ENCODE measurements around the gene SCNN1A. TPM values are rescaled to one million over a fixed set of nuclear protein-coding genes. Genes with fewer than 3 reads are reported as not detected.

Gene SCNN1A
- total RNA-seq, 1 donor from 2014 or later = 55.2 TPM

- no peak for DNase-seq (ENCODE audit: extremely low spot score in 2 of 2)
- intact Hi-C loops (cut with DNase I) = no loop called here
- peak overlapping the region; percentile 84 to 94 for H3K4me3 ChIP-seq
- no peaks in the 10 kb centered on the region for H3K27me3 ChIP-seq
- H3K36me3 ChIP-seq = peaks cover 0 to 21% of the 10 kb centered on the region in 2 donors
- TF ChIP-seq POLR2A (IDR thresholded peaks at IDR 0.05) (no peak), POLR2AphosphoS5 (IDR thresholded peaks at IDR 0.05; ENCODE audit: insufficient read depth in 1 of 2, low read depth in 1 of 2) (no peak), CTCF (IDR thresholded peaks at IDR 0.05) (no peak)
- H3K27ac ChIP-seq = peak overlapping the region; percentile 99
- no peaks in the 10 kb centered on the region for H3K9me3 ChIP-seq
- H3K4me1 ChIP-seq = peaks cover 67% of the 10 kb centered on the region
Observed at GRCh38 chr12:6382982-6383381, 7.6 kb upstream of the SCNN1A start.

- H3K4me1 ChIP-seq = peaks cover 66% of the 10 kb centered on the region
- intact Hi-C loops (cut with DNase I) = no loop called here
- peak overlapping the region; percentile 99 for H3K27ac ChIP-seq
- peaks cover 0 to 15% of the 10 kb centered on the region in 2 donors for H3K36me3 ChIP-seq
- no peaks in the 10 kb centered on the region for H3K27me3 ChIP-seq
- H3K4me3 ChIP-seq = no peak overlapping the region
- DNase-seq (ENCODE audit: extremely low spot score in 2 of 2) = no peak
- no peaks in the 10 kb centered on the region for H3K9me3 ChIP-seq
- TF ChIP-seq POLR2A (IDR thresholded peaks at IDR 0.05) (no peak), CTCF (IDR thresholded peaks at IDR 0.05) (no peak), POLR2AphosphoS5 (IDR thresholded peaks at IDR 0.05; ENCODE audit: insufficient read depth in 1 of 2, low read depth in 1 of 2) (no peak)
Observed at GRCh38 chr12:6382371-6382770, 7.0 kb upstream of the SCNN1A start.

GRCh38 chr12:6380141-6381121 is 5.1 kb upstream of the SCNN1A start:
- H3K4me3 ChIP-seq = no peak overlapping the region
- intact Hi-C loops (cut with DNase I) = no loop called here
- no peak for TF ChIP-seq POLR2A (IDR thresholded peaks at IDR 0.05)
- TF ChIP-seq CTCF (IDR thresholded peaks at IDR 0.05) = no peak
- no peak for TF ChIP-seq POLR2AphosphoS5 (IDR thresholded peaks at IDR 0.05; ENCODE audit: insufficient read depth in 1 of 2, low read depth in 1 of 2)
- H3K27me3 ChIP-seq = no peaks in the 10 kb centered on the region
- H3K4me1 ChIP-seq = peaks cover 66% of the 10 kb centered on the region
- H3K27ac ChIP-seq = no peak overlapping the region
- DNase-seq (ENCODE audit: extremely low spot score in 2 of 2) = no peak
- H3K9me3 ChIP-seq = no peaks in the 10 kb centered on the region
- H3K36me3 ChIP-seq = no peaks in the 10 kb centered on the region

GRCh38 chr12:6378709-6379472 is 3.5 kb upstream of the SCNN1A start:
- H3K4me1 ChIP-seq = peaks cover 61% of the 10 kb centered on the region
- no peaks in the 10 kb centered on the region for H3K9me3 ChIP-seq
- DNase-seq (ENCODE audit: extremely low spot score in 2 of 2) = no peak
- intact Hi-C loops (cut with DNase I) = loop anchor here (2.0 kb wide), 1 partner anchor 54 kb away; no protein-coding TSS in a partner anchor
- H3K27ac ChIP-seq = no peak overlapping the region
- H3K36me3 ChIP-seq = no peaks in the 10 kb centered on the region
- H3K27me3 ChIP-seq = no peaks in the 10 kb centered on the region
- no peak for TF ChIP-seq CTCF (IDR thresholded peaks at IDR 0.05)
- TF ChIP-seq POLR2A (IDR thresholded peaks at IDR 0.05) = no peak
- no peak for TF ChIP-seq POLR2AphosphoS5 (IDR thresholded peaks at IDR 0.05; ENCODE audit: insufficient read depth in 1 of 2, low read depth in 1 of 2)
- H3K4me3 ChIP-seq = no peak overlapping the region
